Measurements from ENCODE around the gene WWC2. TPM values are rescaled to one million over a fixed set of nuclear protein-coding genes. Genes with fewer than 3 reads are reported as not detected.
"Not testable (repeated sequence)": the region's sequence is repeated elsewhere in the genome, so short reads cannot be mapped to it uniquely, and the experiment has no call there.

Gene WWC2
- total RNA-seq, 2 experiments from 2014 or later, result not detected

DNA sequence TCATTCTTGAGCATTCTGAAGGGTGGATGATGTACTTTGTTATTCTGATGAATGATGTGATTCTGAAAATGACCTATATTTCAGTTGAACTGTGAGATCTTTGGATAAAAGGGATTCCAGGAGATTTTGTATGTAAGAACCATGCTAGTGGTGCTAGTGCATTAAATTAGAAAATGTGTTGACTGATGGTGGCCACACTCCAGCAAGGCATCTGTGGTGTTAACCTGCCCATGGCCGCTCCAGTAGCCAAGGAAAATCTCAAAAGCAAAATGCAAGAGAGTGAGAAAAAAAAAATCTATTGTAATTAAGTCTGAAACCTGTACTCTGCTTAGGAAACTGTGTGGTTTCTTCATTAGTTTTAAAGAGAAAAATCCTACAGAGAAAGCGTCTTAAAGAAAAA lies 93.5 kb downstream of the WWC2 start:
- Histone ChIP-seq H3K36me3 (ENCODE audit: insufficient read depth, low read length) (no peaks in the 10 kb centered on the region), H3K9me3 (ENCODE audit: low read length) (no peaks in the 10 kb centered on the region), H3K4me1 (ENCODE audit: insufficient read depth, low read length, poor library complexity, severe bottlenecking) (no peaks in the 10 kb centered on the region), H3K4me2 (ENCODE audit: low read length) (no peak overlapping the region), H4K20me1 (ENCODE audit: insufficient read depth, low read length) (no peaks in the 10 kb centered on the region), H3K27ac (ENCODE audit: low read depth, low read length, poor library complexity, severe bottlenecking) (no peak overlapping the region), H2AFZ (ENCODE audit: low read length) (no peak overlapping the region), H3K4me3 (ENCODE audit: low read depth, low read length, poor library complexity, severe bottlenecking) (no peak overlapping the region), H3K79me2 (ENCODE audit: insufficient read depth, low read depth, low read length) (no peaks in the 10 kb centered on the region), H3K9me2 (ENCODE audit: insufficient read depth, low read length) (no peaks in the 10 kb centered on the region)
- ChIA-PET CTCF (ENCODE audit: unreplicated experiment) (no interaction called here), POLR2A (interaction anchor here (0.7 kb wide), 1 partner anchor 94 kb away, joined by 3 read pairs; the partner anchor contains the start of gene WWC2)
- TF ChIP-seq EZH2phosphoT487 (IDR thresholded peaks at IDR 0.05; ENCODE audit: borderline replicate concordance, low read depth, low read length), result no peak
- TF ChIP-seq, protein P1, sequence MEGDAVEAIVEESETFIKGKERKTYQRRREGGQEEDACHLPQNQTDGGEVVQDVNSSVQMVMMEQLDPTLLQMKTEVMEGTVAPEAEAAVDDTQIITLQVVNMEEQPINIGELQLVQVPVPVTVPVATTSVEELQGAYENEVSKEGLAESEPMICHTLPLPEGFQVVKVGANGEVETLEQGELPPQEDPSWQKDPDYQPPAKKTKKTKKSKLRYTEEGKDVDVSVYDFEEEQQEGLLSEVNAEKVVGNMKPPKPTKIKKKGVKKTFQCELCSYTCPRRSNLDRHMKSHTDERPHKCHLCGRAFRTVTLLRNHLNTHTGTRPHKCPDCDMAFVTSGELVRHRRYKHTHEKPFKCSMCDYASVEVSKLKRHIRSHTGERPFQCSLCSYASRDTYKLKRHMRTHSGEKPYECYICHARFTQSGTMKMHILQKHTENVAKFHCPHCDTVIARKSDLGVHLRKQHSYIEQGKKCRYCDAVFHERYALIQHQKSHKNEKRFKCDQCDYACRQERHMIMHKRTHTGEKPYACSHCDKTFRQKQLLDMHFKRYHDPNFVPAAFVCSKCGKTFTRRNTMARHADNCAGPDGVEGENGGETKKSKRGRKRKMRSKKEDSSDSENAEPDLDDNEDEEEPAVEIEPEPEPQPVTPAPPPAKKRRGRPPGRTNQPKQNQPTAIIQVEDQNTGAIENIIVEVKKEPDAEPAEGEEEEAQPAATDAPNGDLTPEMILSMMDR (conservative IDR thresholded peaks at IDR 0.05; ENCODE audit: low read length), result no peak
- BruUV-seq (replicated peaks), result no TSS peak
- intact Hi-C loops (cut with micrococcal nuclease; ENCODE audit: unreplicated experiment), result no loop called here
- no peak for DNase-seq (ENCODE audit: low spot score)

DNA sequence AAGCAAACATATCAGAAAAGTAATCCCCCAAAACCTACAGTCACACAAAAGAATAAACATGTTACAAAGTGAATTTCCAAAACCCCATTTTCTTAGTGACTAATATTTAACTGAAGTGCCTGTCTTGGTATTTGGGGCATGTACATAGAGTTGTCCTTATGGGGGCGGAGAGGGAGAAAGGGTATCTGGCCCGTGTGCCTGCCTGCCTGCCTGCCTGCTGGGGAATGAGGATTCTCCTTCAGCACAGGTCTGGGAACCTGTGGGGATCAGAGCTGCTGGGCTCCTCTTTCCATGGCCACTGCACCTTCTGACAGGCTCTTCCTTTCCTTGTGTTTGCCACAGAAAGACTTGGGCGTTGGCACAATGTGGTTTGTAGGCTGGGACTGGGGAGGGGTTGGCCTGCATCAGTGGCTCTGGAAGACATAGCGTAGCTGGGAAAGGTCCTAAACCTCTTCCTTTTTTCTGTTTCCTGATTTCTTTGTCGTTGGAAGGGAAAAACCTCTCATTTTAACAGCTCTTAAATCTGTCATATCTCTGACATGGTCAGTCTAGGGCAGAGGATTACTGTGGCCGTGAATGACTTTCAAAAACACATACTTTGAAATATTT lies 94.8 kb downstream of the WWC2 start:
- H3K4me1 ChIP-seq (ENCODE audit: insufficient read depth, low read length, poor library complexity, severe bottlenecking); CTCF ChIA-PET (ENCODE audit: unreplicated experiment); H3K79me2 ChIP-seq (ENCODE audit: insufficient read depth, low read depth, low read length); H3K36me3 ChIP-seq (ENCODE audit: insufficient read depth, low read length); DNase-seq (ENCODE audit: low spot score); BruUV-seq (replicated peaks); H4K20me1 ChIP-seq (ENCODE audit: insufficient read depth, low read length); H3K9me3 ChIP-seq (ENCODE audit: low read length); intact Hi-C loops (cut with micrococcal nuclease; ENCODE audit: unreplicated experiment); H2AFZ ChIP-seq (ENCODE audit: low read length); H3K4me3 ChIP-seq (ENCODE audit: low read depth, low read length, poor library complexity, severe bottlenecking); H3K9me2 ChIP-seq (ENCODE audit: insufficient read depth, low read length); H3K4me2 ChIP-seq (ENCODE audit: low read length); H3K27ac ChIP-seq (ENCODE audit: low read depth, low read length, poor library complexity, severe bottlenecking): not testable (repeated sequence)
- POLR2A ChIA-PET, result interaction anchor here (1.4 kb wide), 1 partner anchor 15 kb away, joined by 5 read pairs; no protein-coding TSS in a partner anchor

DNA sequence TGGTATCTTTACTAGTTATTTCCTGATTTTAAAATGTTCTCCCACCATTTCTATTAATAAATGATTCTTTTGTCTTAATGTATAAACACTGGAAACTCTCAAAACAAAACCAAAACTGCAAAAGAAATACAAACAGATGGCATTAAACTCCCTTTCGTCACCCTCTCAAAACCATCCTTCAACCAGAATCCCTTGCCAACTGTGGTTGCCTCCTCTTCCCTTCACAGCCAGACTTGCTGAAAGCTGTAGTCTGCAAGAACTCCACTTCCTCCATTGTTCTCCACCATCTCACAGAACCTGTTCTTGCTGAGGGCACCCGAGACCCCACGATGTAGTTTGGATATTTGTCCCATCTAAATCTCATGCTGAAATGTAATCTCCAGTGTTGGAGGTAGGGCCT lies 96.5 kb downstream of the WWC2 start:
- Histone ChIP-seq H3K27ac (ENCODE audit: low read depth, low read length, poor library complexity, severe bottlenecking) (no peak overlapping the region), H4K20me1 (ENCODE audit: insufficient read depth, low read length) (no peaks in the 10 kb centered on the region), H3K36me3 (ENCODE audit: insufficient read depth, low read length) (no peaks in the 10 kb centered on the region), H3K79me2 (ENCODE audit: insufficient read depth, low read depth, low read length) (no peaks in the 10 kb centered on the region), H3K4me1 (ENCODE audit: insufficient read depth, low read length, poor library complexity, severe bottlenecking) (no peaks in the 10 kb centered on the region), H3K9me2 (ENCODE audit: insufficient read depth, low read length) (no peaks in the 10 kb centered on the region), H3K9me3 (ENCODE audit: low read length) (no peaks in the 10 kb centered on the region), H3K4me3 (ENCODE audit: low read depth, low read length, poor library complexity, severe bottlenecking) (no peak overlapping the region), H3K4me2 (ENCODE audit: low read length) (no peak overlapping the region), H2AFZ (ENCODE audit: low read length) (no peak overlapping the region)
- no peak for TF ChIP-seq EZH2phosphoT487 (IDR thresholded peaks at IDR 0.05; ENCODE audit: borderline replicate concordance, low read depth, low read length)
- TF ChIP-seq, protein P1 (conservative IDR thresholded peaks at IDR 0.05; ENCODE audit: low read length), result no peak
- BruUV-seq (replicated peaks), result no TSS peak
- intact Hi-C loops (cut with micrococcal nuclease; ENCODE audit: unreplicated experiment), result no loop called here
- no peak for DNase-seq (ENCODE audit: low spot score)
- ChIA-PET POLR2A (no interaction called here), CTCF (ENCODE audit: unreplicated experiment) (no interaction called here)
